NCI-H446 (cell line): ENCODE results near the gene TRPM8.

Source experiments
- DNase-seq, 2 experiments: peaks; one replicate each; lab custom pipeline; 2025; lab: John Stamatoyannopoulos, UW

The TRPM8 gene

GRCh38 chr2:234001380-234002160 lies 84.4 kb downstream of the TRPM8 start:
- DNase-seq = no peak

- no peak for DNase-seq
Measured at GRCh38 chr2:234002281-234002680, 85.1 kb downstream of the TRPM8 start.

- DNase-seq = peak; percentile 9 to 75
Measured at GRCh38 chr2:234003972-234004617, 86.9 kb downstream of the TRPM8 start.

GRCh38 chr2:234005126-234005525 lies 88.0 kb downstream of the TRPM8 start:
- DNase-seq = no peak

GRCh38 chr2:234006501-234006900 lies 89.3 kb downstream of the TRPM8 start:
- no peak for DNase-seq

- DNase-seq = no peak
Measured at GRCh38 chr2:234014427-234014826, 97.3 kb downstream of the TRPM8 start.

- DNase-seq = no peak
Measured at GRCh38 chr2:234015861-234016260, 98.7 kb downstream of the TRPM8 start.

- no peak for DNase-seq
Measured at GRCh38 chr2:234019896-234020295, 102.7 kb downstream of the TRPM8 start.

GRCh38 chr2:234020332-234020731 lies 103.2 kb downstream of the TRPM8 start:
- no peak for DNase-seq

- DNase-seq = no peak
Measured at GRCh38 chr2:234022424-234022823, 105.3 kb downstream of the TRPM8 start.

- no peak for DNase-seq
Measured at GRCh38 chr2:234024304-234024703, 107.1 kb downstream of the TRPM8 start.

GRCh38 chr2:234025466-234025865 lies 108.3 kb downstream of the TRPM8 start:
- DNase-seq = no peak

- DNase-seq = no peak
Measured at GRCh38 chr2:234025891-234026401, 108.8 kb downstream of the TRPM8 start.

GRCh38 chr2:234026693-234027254 lies 109.6 kb downstream of the TRPM8 start:
- no peak for DNase-seq

GRCh38 chr2:234027641-234028040 lies 110.5 kb downstream of the TRPM8 start:
- DNase-seq = no peak

- no peak for DNase-seq
Measured at GRCh38 chr2:234029150-234029733, 112.1 kb downstream of the TRPM8 start.

GRCh38 chr2:234031207-234031606 lies 114.0 kb downstream of the TRPM8 start:
- DNase-seq = no peak

- DNase-seq = no peak
Measured at GRCh38 chr2:234032279-234032856, 115.2 kb downstream of the TRPM8 start.

GRCh38 chr2:234033174-234033573 lies 116.0 kb downstream of the TRPM8 start:
- DNase-seq = no peak

- no peak for DNase-seq
Measured at GRCh38 chr2:234033885-234034284, 116.7 kb downstream of the TRPM8 start.

- DNase-seq = no peak
Measured at GRCh38 chr2:234038076-234038802, 121.1 kb downstream of the TRPM8 start.

GRCh38 chr2:234044157-234044556 lies 127.0 kb downstream of the TRPM8 start:
- peak; percentile 20 to 69 for DNase-seq
